Keratinocyte (primary cell): Measurements from ENCODE around the gene SMR3A.

ENCODE experiments used
- CTCF ChIP-seq, 3 experiments: IDR thresholded peaks in 1 of 3; conservative IDR thresholded peaks in 1 of 3; optimal IDR thresholded peaks in 1 of 3; 2 replicates in 2 of 3; 3 replicates in 1 of 3; pipeline versions ENCODE3 to v1.5.1; 2011; ENCODE audit warnings: low read length in 3 of 3, mild to moderate bottlenecking in 3 of 3, moderate library complexity in 2 of 3, control low read depth in 1 of 3, inconsistent platforms in 1 of 3; ENCODE audit not compliant: insufficient read depth in 2 of 3; ENCODE audit errors: extremely low read depth in 1 of 3
- EZH2 ChIP-seq: IDR thresholded peaks from one replicate; pipeline ENCODE4 v1.6.1; 2012; ENCODE audit warnings: inconsistent platforms, mild to moderate bottlenecking, low read length, moderate library complexity

GRCh38 chr4:70397580-70397979 is 37.0 kb downstream of the SMR3A start, which contains the start of gene OPRPN:
- TF ChIP-seq CTCF (optimal IDR thresholded peaks at IDR 0.05 in 1 of 3, IDR thresholded peaks at IDR 0.05 in 1 of 3, conservative IDR thresholded peaks at IDR 0.05 in 1 of 3; ENCODE audit: extremely low read depth in 1 of 3, insufficient read depth in 2 of 3, low read length in 3 of 3), result no peak
- no peak for TF ChIP-seq EZH2
